ENCODE measurements around the gene KRT2. TPM values are rescaled to one million over a fixed set of nuclear protein-coding genes. Genes with fewer than 3 reads are reported as not detected.

KRT2 gene
- total RNA-seq, 2 donors from 2014 or later = 1.4 TPM; not detected in 1

GRCh38 chr12:52685406-52685890 is 33.4 kb upstream of the KRT2 start:
- no peaks in the 10 kb centered on the region for H3K4me1 ChIP-seq (ENCODE audit: control insufficient read depth in 1 of 2, low read depth in 2 of 2)
- no peak overlapping the region for H3K4me3 ChIP-seq
- DNase-seq (ENCODE audit: low spot score) (no peak), ATAC-seq (ENCODE audit: insufficient number of reproducible peaks, low FRiP score, low read depth) (no peak)
- TF ChIP-seq CTCF (IDR thresholded peaks at IDR 0.05) = no peak
- no peaks in the 10 kb centered on the region for H3K9me3 ChIP-seq
- no peaks in the 10 kb centered on the region for H3K36me3 ChIP-seq
- H3K27ac ChIP-seq = no peak overlapping the region
- no peaks in the 10 kb centered on the region for H3K27me3 ChIP-seq (replicated peaks; ENCODE audit: insufficient read depth)

- Histone ChIP-seq H3K9me3 (no peaks in the 10 kb centered on the region), H3K36me3 (no peaks in the 10 kb centered on the region), H3K4me3 (no peak overlapping the region), H3K27ac (no peak overlapping the region), H3K27me3 (replicated peaks; ENCODE audit: insufficient read depth) (no peaks in the 10 kb centered on the region), H3K4me1 (ENCODE audit: control insufficient read depth in 1 of 2, low read depth in 2 of 2) (no peaks in the 10 kb centered on the region)
- DNase-seq (ENCODE audit: low spot score) (no peak), ATAC-seq (ENCODE audit: insufficient number of reproducible peaks, low FRiP score, low read depth) (no peak)
- TF ChIP-seq CTCF (IDR thresholded peaks at IDR 0.05) = no peak
These were observed 32.4 kb upstream of the KRT2 start for GRCh38 chr12:52684431-52684830.

GRCh38 chr12:52683575-52684300 is 31.7 kb upstream of the KRT2 start:
- no peaks in the 10 kb centered on the region for H3K4me1 ChIP-seq (ENCODE audit: control insufficient read depth in 1 of 2, low read depth in 2 of 2)
- H3K4me3 ChIP-seq = no peak overlapping the region
- TF ChIP-seq CTCF (IDR thresholded peaks at IDR 0.05) = no peak
- no peaks in the 10 kb centered on the region for H3K9me3 ChIP-seq
- no peaks in the 10 kb centered on the region for H3K27me3 ChIP-seq (replicated peaks; ENCODE audit: insufficient read depth)
- ATAC-seq (ENCODE audit: insufficient number of reproducible peaks, low FRiP score, low read depth) = no peak
- no peak overlapping the region for H3K27ac ChIP-seq
- no peak for DNase-seq (ENCODE audit: low spot score)
- H3K36me3 ChIP-seq = no peaks in the 10 kb centered on the region

- DNase-seq (ENCODE audit: low spot score) = no peak
- Histone ChIP-seq H3K27ac (no peak overlapping the region), H3K27me3 (replicated peaks; ENCODE audit: insufficient read depth) (no peaks in the 10 kb centered on the region), H3K9me3 (no peaks in the 10 kb centered on the region), H3K4me3 (no peak overlapping the region), H3K36me3 (no peaks in the 10 kb centered on the region), H3K4me1 (ENCODE audit: control insufficient read depth in 1 of 2, low read depth in 2 of 2) (no peaks in the 10 kb centered on the region)
- no peak for TF ChIP-seq CTCF (IDR thresholded peaks at IDR 0.05)
- ATAC-seq (ENCODE audit: insufficient number of reproducible peaks, low FRiP score, low read depth) = no peak
These were observed 31.0 kb upstream of the KRT2 start for GRCh38 chr12:52682938-52683574.

- no peak for TF ChIP-seq CTCF (IDR thresholded peaks at IDR 0.05)
- no peak for ATAC-seq (ENCODE audit: insufficient number of reproducible peaks, low FRiP score, low read depth)
These were observed 30.3 kb upstream of the KRT2 start for GRCh38 chr12:52682381-52682660.

More at GRCh38 chr12:52682381-52682660, 30.3 kb upstream of the KRT2 start:
- Histone ChIP-seq H3K36me3 (no peaks in the 10 kb centered on the region), H3K9me3 (no peaks in the 10 kb centered on the region), H3K4me1 (ENCODE audit: control insufficient read depth in 1 of 2, low read depth in 2 of 2) (no peaks in the 10 kb centered on the region), H3K27me3 (replicated peaks; ENCODE audit: insufficient read depth) (no peaks in the 10 kb centered on the region), H3K4me3 (no peak overlapping the region), H3K27ac (no peak overlapping the region)
- DNase-seq (ENCODE audit: low spot score) = no peak

Data from thoracic aorta (tissue), 2 donors.